A549 (cell line): ENCODE measurements around the gene CCL17.

Experiments used
- BHLHE40 ChIP-seq: IDR thresholded peaks from 2 replicates; pipeline ENCODE4 v1.6.1; 2012; ENCODE audit warnings: low read depth, low read length, inconsistent platforms
- CHD4 ChIP-seq: fragments of 200-600 bp; sonication (generic); IDR thresholded peaks from 2 replicates; pipeline ENCODE4 v1.6.1; 2016; ENCODE audit warnings: antibody characterized with exemption, mild to moderate bottlenecking, borderline replicate concordance
- CTCF ChIP-seq: fragments of >200 bp; sonication (Bioruptor Twin); formaldehyde crosslinking; IDR thresholded peaks from 3 replicates; pipeline ENCODE4 v1.5.1; 2016
- ELK1 ChIP-seq: fragments of 150-350 bp; IDR thresholded peaks from 2 replicates; pipeline ENCODE4 v1.6.1; 2014; ENCODE audit warnings: low read depth, mild to moderate bottlenecking, low read length
- POLR2A ChIP-seq: IDR thresholded peaks from 2 replicates; pipeline ENCODE4 v1.6.1; 2012; ENCODE audit warnings: mild to moderate bottlenecking, low read length
- RCOR1 ChIP-seq: fragments of 150-350 bp; IDR thresholded peaks from 2 replicates; pipeline ENCODE4 v1.6.1; 2014; ENCODE audit warnings: antibody characterized with exemption, low read length, low read depth
- ZFP36 ChIP-seq: fragments of 450-650 bp; IDR thresholded peaks from 2 replicates; pipeline ENCODE4 v1.6.1; 2014; ENCODE audit warnings: borderline replicate concordance; ENCODE audit not compliant: partially characterized antibody

- TF ChIP-seq CHD4 (no peak), CTCF (no peak), POLR2A (no peak), RCOR1 (no peak), BHLHE40 (no peak), ELK1 (no peak), ZFP36 (no peak)
These were observed 530 bp downstream of the CCL17 start for GRCh38 chr16:57405097-57405496.
